HG03108 (cell line): ENCODE results near the gene OSBPL6.

Source experiments
- ATAC-seq: cut with Tn5 transposase; IDR thresholded peaks from one replicate; pipeline ENCODE4 v1.9.1; 2021; ENCODE audit warnings: moderate library complexity; ENCODE audit not compliant: unreplicated experiment

The OSBPL6 gene

DNA sequence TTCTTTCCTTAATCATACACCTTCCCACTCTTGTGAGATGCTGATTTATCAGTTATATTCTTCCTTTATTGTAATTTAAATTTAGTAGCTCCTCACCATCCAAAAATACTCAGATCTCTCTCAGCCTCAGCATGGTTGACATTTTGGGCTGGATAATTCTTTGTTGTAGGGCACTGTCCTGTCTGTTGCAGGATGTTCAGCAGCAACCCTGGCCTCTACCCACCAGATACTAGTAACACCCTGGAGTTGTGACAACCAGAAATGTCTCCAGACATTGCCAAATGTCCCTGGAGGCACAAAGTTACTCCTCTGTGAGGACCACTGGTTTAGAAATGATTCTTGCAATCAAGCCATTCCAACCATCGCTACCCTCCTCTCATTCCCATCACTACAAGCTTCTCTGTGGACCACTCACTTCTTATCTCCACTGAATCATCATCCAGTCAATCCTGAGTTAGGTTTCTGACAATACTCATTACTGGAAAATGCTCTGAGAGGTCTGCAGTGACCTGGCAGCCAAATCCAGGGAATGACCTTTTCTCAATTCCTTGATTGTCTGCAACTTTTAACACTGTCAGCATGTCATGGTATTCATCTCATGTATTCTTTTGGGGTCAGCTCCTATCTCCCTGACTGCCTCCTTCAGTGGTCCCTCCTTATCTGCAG, 43.3 kb downstream of the OSBPL6 start:
- ATAC-seq = no peak

DNA sequence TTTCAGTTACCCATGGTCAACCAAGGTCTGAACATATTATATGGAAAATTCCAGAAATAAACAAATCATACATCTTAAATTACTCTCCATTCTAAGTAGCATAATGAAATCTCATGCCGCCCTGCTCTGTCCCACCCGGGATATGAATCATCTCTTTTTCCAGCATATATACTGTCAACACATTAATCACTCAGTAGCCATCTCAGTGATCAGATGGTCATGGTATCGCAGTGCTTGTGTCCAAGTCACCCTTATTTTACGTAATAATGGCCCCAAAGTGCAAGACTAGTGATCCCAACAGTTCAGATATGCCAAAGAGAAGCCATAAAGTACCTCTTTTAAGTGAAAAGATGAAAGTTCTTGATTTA, 43.8 kb downstream of the OSBPL6 start:
- ATAC-seq = no peak

DNA sequence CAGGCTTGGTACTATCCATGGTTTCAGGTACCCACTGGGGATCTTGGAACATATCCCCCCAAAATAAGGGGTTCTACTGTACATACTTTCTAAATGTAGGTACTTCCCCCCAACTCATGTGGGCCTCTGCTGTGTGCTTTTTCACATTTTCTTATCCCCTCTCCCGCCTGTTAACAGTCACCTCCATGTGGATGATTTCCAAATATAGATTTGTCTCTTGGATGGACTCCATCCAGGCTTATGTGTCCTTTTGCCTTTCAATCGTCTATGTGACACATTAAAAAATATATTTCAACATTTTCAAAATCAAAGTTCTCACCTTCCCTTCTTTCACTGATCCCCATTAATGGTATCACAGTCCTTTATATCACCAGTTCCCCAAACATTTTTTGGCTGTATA, 44.4 kb downstream of the OSBPL6 start:
- ATAC-seq = no peak

DNA sequence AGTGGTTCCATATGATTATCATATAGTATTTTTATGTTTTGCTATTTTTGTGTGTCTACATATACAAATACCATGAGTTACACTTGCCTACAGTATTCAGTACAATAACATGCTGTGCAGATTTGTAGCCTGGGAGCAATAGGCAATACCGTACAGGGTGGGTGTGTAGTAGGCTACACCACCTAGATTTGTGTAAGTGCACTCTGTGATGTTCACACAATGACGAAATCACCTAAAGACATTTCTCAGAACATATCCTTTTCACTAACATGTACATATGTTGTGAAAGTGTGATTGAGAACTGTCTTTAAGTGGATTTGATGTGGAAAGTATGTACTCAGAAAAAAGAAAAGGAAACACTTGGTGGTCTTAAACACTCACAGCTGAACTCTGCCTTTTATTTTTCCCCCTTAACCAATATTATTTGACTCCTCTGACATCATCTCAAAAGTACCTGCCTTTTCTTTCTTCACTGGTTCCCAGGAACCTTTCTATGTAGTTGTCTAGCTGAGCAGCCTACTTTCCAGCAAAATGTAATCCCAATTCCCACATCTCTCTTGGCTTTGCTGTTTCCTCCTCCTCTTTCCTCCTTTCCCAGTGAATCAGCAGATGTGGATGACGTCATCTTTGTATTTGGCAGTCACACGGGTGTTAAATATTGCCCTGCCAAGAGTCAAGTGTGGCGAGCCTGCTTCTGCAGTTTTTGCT, 47.7 kb downstream of the OSBPL6 start:
- ATAC-seq = no peak

DNA sequence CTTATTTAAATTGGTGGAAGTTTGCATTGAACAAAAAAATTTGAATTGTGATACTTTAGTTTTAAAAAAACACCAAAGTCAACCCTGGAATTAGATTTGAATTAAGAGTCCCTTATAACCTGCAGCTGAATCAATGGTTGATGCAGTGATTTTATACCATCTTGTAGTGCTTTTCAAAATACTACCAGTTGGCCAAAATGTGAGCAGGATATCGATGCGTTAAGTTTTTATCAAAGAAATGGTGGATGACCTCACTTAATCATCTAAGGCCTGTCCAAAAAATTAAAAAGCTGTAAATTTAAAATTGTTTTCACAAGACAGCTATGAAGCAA, 48.2 kb downstream of the OSBPL6 start:
- ATAC-seq = no peak

DNA sequence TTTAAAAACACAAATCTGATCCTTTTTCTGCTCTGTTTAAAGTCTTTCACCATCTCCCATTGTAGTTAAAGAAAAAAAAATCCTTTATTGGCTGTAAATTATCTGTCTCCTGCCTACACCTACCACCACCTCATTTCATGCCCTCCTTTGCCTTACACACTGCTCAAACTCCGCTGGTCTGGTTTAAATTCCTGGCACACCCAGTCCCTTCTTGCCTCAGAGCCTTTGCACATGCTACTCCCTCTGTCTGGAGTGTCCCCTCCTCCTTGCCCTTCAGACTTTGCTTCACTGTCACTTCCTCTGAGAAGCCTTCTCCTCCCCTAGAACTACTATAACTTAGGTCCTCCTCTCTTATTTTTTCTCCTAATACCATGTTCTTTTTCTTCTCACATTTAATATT, 49.6 kb downstream of the OSBPL6 start:
- no peak for ATAC-seq

DNA sequence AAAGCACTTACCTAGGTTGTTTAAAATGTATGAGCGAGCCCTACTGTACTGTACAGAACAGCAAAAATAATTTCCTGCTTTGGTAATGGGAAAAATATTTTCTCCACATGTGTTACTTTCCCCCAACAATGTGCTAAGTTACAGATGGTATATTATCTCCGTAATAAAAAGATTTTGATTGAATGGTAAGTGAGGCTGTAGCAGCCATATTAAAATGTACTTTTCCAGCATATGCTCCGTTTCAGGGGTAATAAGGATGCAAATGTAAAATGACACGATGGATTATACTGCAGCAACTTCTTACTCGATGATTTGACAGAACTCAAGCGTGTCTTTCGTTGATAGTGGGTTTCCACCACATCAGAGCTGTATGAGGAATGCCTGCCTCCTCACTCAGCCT, 50.5 kb downstream of the OSBPL6 start:
- no peak for ATAC-seq

DNA sequence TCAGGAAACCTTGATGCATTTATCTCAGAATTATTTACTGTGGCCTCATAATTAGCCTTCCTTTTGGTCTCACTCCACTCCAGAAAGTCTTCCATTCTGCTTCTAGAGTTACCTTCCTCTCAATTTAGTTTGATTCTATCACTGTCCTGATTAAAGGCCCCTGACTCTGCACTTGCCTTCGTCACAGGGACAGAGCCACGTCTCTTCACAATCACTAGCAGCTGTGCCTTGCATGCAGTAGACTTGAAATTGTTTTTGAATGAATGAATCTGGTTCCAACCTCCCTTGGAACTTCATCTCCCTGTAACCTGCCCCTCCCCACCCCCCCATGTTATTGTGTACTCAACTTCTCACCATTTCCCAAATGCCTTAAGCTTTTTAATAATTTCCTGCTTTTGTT, 52.4 kb downstream of the OSBPL6 start:
- no peak for ATAC-seq

DNA sequence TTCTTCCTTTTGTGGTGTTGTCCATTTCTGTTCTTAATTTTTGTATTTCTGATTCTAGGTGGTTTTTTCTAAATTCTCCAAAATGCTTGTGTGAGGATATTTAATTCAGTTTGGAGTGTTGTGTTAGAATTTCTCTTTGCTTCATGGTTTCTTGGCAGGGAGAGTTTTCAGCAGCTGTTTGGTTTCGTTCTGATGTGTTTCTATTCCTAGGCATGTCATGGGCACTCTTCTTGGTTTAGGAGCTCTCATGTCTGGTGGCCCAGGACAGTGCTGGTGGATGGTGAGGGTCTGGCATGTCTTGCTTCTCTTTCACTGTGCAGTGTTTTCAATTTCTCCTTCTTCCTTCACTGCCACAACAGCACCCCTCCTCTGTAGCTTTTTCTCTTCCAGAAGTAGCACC, 52.9 kb downstream of the OSBPL6 start:
- ATAC-seq = no peak

DNA sequence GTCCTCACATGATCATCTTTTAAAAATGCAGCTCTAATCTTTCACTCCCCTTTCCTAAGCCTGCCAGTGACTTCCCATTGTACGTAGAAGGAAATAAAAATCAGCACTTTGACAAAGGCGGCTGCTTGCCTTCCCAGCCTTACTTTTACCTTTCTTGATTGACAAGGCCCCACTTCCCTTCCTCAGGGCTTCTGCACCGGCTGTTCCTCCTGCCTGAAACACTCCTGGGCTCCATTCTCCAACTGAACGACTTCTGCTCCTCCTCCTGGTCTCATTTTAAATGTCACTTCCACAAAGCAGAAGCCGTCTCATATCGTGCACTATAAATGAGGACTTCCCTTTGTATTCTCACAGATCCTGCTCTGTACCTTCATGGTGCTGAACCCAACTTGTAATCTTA, 56.1 kb downstream of the OSBPL6 start:
- ATAC-seq = no peak

DNA sequence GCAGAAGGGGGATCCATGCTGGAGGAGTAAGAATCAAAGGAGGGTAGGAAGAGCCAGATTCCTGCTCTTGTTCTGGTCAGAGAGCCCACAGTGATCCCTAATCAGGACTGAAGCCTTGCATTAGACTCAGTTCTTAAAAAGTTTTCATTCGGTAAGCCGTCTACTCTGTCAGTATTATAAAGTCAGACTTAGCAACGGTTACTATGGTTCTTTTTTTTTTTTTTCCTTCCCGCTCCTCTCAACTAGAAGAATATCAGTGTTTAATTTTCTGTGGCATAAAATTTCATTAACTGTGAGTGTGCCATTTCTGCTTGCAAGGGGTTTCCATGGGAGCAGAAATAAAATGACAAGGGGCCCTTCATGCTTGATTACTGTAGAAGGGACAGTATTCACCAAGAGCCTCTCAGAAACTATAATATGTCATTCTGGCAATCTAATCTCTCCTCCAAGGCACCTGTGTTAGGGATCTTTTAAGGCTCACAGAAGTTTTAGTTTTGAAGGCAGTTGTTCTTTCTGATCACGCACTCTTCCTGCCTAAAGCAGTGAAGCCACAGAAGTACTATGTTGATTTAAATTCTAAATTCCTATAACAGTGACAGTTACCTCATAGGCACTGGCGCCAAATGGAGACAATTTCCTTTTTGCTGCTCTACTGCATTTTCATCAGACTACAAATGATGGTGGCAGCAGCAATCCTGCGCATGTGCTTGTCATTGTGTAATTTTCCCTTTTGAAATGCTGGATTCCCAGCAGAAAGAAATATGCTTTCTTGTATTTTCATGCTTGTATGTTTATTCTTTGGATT, 57.0 kb downstream of the OSBPL6 start:
- no peak for ATAC-seq

DNA sequence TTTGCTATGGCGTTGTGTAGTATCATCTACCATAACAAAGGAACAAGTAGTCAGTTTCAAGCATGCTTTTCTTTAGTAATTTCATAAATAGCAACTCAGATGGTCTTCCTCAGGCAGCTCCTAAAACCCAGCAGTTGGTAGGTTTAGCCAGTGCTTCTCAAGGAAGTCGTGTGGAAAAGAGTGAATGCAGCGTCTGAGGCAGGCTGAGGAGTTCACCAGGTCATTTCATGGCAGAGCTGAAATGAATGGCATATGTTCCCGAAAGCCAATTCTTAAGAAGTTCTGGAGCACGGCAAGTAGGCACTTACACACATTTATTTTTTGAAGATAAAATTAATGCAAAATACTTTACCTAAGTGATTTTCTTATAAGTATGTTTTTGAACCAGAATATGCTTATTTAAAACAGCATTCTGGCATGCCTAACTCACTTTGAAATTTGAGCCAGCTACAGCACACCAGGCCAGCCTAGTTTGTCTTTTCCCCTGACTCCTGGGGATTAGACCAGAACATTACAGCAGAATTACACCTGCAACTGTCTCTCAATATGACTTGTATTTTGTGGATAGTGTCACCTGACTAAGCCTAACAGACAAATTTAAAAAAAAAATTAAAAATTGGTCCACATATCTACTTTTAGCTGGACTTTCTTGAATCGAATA, 62.2 kb downstream of the OSBPL6 start:
- ATAC-seq = no peak

DNA sequence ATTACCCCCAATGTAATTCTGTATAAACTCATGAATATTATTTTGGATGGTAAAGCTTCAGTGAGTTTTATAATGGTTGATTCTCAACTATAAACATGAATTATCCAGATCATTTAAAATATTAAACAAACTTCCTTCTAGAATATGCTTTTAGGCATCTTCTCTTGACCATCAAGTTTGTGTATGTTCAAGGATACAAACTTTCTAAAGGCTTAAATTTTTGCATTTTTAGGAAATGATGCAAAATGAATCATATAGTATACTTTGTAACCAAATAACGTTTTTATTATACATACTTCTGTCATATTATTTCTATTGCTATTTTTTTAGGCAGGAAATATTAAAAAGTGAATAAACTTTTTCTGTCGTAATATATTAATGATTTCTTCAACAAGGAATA, 62.8 kb downstream of the OSBPL6 start:
- ATAC-seq = no peak

DNA sequence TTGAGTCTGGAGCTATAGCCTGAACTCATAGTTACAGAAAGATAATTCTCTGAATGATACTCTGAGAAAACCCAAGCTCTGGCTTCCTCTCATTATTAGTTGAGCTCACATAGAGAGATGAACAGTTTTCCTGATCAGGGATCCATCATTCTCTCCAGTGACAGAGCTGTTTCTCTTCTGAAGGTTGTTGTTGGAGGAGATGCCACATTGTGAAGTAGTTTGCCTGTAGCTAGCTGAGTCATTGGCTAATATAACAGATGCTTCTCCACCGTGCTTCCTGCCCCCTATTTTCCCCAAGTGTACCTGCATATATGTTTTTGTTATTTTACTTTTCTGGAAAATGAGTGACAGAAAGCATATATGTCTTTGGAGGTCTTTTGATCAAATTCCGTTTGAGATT, 64.6 kb downstream of the OSBPL6 start:
- ATAC-seq = no peak

DNA sequence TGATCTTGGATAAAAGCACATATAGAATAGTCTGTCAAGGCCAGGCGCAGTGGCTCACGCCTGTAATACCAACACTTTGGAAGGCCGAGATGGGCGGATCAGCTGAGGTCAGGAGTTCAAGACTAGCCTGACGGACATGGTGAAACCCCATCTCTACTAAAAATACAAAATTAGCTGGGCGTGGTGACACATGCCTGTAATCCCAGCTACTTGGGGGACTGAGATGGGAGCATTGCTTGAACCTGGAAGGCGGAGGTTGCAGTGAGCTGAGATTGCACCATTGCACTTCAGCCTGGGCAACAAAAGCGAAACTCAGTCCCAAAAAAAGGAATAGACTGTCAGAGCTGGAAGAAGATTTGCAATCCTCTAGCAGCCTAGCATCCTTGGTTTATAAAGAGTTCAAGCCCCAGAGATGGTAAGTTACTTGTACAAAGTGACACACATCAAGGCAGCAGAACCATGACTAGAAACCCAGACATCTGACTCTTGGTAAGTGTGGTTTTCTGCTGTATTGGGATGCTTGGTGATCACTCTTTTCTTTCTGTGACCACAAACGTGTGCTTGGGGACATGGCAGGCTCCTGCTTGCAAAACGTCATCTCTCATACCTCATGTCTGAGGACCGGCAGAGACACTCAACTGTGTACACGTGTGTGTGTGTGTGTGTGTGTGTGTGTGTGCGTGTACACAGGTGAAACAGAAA, 69.0 kb downstream of the OSBPL6 start:
- ATAC-seq = no peak

DNA sequence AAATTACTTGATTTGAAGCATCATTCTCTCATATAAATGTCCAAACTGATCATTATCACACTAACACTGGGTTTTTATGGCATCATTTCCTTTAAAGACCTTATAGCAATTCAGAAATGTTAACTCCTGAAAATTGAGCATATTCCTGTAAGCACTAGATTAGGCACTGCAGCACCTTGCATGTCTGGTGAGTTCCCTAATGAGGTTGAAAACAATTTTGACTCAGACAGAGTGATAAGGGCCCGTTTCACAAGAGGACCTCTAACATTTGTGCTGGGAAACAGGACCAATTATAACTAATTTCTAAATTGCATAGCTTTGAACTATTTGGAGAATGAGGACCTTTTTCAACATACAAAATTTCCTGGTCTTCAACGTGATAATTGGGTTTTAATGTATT, 69.9 kb downstream of the OSBPL6 start:
- ATAC-seq = no peak

DNA sequence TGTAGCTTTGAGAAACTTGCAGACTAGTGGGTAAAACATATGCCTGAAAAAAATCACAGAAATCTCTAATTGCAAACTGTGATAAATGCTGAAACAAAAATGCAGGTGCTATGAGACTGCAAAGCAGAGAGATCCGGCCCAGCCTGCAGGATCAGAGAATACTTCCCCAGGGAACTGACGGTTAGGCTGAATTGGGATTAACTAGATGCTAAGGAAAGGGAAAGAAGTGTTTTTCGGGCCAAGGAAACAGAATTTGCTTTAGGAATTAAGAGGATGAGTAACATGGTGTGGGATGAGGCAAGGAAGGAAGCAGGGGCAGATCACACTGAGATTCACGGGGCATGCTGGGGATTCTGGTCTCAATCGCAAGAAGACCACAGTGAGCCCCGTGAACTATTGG, 71.5 kb downstream of the OSBPL6 start:
- ATAC-seq = no peak

DNA sequence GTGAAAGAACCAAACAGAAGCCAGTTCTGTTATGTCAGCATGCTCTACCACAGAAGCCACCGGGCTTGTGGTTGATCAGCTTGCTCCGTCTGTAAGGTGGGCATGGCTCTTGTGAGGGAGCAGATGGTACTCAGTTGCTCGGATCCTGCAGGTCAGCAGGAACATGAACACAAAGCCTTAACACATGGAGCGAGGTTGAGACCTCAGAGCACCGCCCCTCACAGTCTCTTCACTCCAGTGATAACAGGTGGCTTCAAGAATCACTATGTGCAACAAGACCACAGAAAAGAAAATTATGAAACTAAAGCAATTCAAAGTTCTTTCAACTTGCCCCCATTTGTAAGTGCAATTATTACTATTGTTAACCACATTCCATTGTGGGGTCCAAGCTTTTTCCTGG, 72.1 kb downstream of the OSBPL6 start:
- ATAC-seq = no peak

DNA sequence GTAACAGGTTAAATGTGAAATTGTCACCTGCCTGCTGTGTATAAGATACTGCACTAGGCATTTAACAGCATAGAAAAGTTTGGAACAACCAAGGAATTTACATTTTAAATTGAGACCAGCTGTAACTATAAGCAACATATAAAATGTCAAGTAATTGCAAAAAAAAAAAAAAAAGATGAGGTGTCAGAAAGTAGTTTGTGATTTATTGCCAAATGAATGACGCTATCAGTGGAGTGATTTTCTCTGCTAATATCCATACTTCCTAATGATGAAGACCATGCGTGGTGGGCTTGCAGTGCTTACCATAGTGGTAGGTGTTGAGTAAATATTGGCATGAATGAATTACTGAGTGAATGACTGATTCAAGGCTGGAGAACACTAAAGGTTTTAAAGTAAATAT, 73.3 kb downstream of the OSBPL6 start:
- no peak for ATAC-seq

DNA sequence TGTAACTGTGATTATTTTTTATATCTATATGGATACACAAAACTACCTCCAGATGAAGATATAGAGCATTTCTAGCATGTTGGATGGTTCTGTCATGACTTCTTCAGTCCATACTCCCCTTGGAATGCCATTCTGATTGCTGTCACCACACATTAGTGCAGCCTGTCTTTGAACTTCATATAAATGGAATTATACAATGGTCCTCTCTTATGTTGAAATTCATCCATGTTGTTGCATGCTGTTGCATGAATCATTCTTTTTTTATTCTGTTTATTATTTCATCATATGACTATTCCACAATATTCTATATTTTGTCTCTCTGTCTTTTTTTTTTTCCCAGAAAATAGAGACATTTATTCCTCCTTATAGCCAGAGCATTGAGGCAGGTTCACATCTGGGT, 74.1 kb downstream of the OSBPL6 start:
- no peak for ATAC-seq
